Naive thymus-derived CD8-positive, alpha-beta T cell (primary cell): ENCODE measurements around the gene DENND4B. TPM values are rescaled to one million over a fixed set of nuclear protein-coding genes. Genes with fewer than 3 reads are reported as not detected.
A peak's percentile ranks its signal among the peaks of the same experiment; 100 is the strongest.
"Not testable (repeated sequence)": the region's sequence is repeated elsewhere in the genome, so short reads cannot be mapped to it uniquely, and the experiment has no call there.

Experiments
- ATAC-seq, 2 donors: fragments of 150-1000 bp; cut with Tn5 transposase in 1 of 2; sonication (Bioruptor Pico), chemical (Tn5 transposase) in 1 of 2; 1 replicate in 1 of 2; 2 replicates in 1 of 2; pipeline ENCODE4 v1.10.0; 2021; ENCODE audit warnings: mild to moderate bottlenecking in 2 of 2, moderate library complexity in 2 of 2
- POLR2A ChIA-PET: fragments of 350-600 bp; sonication (Branson Sonifier 250); formaldehyde crosslinking; loops from one replicate; lab custom pipeline; 2021; ENCODE audit warnings: antibody characterized with exemption; lab: Charles Lee
- DNase-seq, 10 donors: peaks; one replicate each; pipeline versions ENCODE4 v3.0.0 to v3.0.0-alpha.2; 2020 to 2022
- H3K27ac Mint-ChIP-seq, 10 donors: one replicate each; pipeline ENCODE4 v1.8.0; 2020 to 2022; ENCODE audit warnings: mild to moderate bottlenecking in 10 of 10, mixed read lengths in 10 of 10, moderate library complexity in 4 of 10, inconsistent platforms in 1 of 10
- H3K27me3 Mint-ChIP-seq, 5 donors: one replicate each; pipeline ENCODE4 v1.8.0; 2021 to 2022; ENCODE audit warnings: mixed read lengths in 5 of 5
- H3K36me3 Mint-ChIP-seq, 3 donors: one replicate each; pipeline ENCODE4 v1.8.0; 2020 to 2022; ENCODE audit warnings: mixed read lengths in 3 of 3, mild to moderate bottlenecking in 2 of 3, inconsistent platforms in 1 of 3
- H3K4me1 Mint-ChIP-seq, 4 donors: one replicate each; pipeline ENCODE4 v1.8.0; 2021 to 2022; ENCODE audit warnings: mixed read lengths in 4 of 4
- H3K4me3 Mint-ChIP-seq, 10 donors: one replicate each; pipeline ENCODE4 v1.8.0; 2020 to 2022; ENCODE audit warnings: mild to moderate bottlenecking in 10 of 10, mixed read lengths in 10 of 10, moderate library complexity in 6 of 10, inconsistent platforms in 1 of 10
- H3K9me3 Mint-ChIP-seq, 9 donors: one replicate each; pipeline ENCODE4 v1.8.0; 2020 to 2022; ENCODE audit warnings: mixed read lengths in 9 of 9, mild to moderate bottlenecking in 3 of 9, inconsistent platforms in 1 of 9, moderate library complexity in 1 of 9
- polyA plus RNA-seq, 3 donors: library from polyadenylated mRNA; unstranded; fragments of 300-500 nt; fragmentation: Illumina TruSeq; gene quantifications; one replicate each; pipeline ENCODE4 v1.2.3, GENCODE V29; 2021
- total RNA-seq, 8 experiments: library from RNA in 2 of 8; stranded (reverse) in 2 of 8; gene quantifications; one replicate each; pipeline ENCODE4 v1.2.3 and lab custom pipeline; 2021 to 2026

Gene DENND4B
- total and polyA plus RNA-seq, 5 experiments from 2014 or later, result 12.0 to 194 (median 21.2) TPM

- DNase-seq (peak in 2 of 10 donors; percentile 26 to 43), ATAC-seq (peak in 1 of 2 donors; percentile 20)
- Mint-ChIP-seq H3K4me1 (peaks cover 22 to 37% (median 31%) of the 10 kb centered on the region in 4 donors), H3K27ac (peak overlapping the region in 9 of 10 donors; percentile 1 to 90 (median 70)), H3K4me3 (peak overlapping the region; percentile 62 to 90 (median 74)), H3K9me3 (no peaks in the 10 kb centered on the region), H3K36me3 (no peaks in the 10 kb centered on the region), H3K27me3 (peaks cover 0 to 1% (median 0%) of the 10 kb centered on the region in 5 donors)
- POLR2A ChIA-PET, result interaction anchor here (0.9 to 6.1 kb wide), 8 partner anchors 8 to 313 kb away, joined by 3 to 40 read pairs (median 6); partner anchors contain the start of genes CRTC2, DENND4B and JTB
Observed at GRCh38 chr1:153985341-153985912, 38.9 kb upstream of the DENND4B start.

- H3K36me3 Mint-ChIP-seq, result no peaks in the 10 kb centered on the region
- peaks cover 19 to 31% (median 24%) of the 10 kb centered on the region in 4 donors for H3K4me1 Mint-ChIP-seq
- DNase-seq (no peak), ATAC-seq (no peak)
- peak overlapping the region in 6 of 10 donors; percentile 9 to 60 (median 32) for H3K27ac Mint-ChIP-seq
- peaks cover 0 to 1% (median 0%) of the 10 kb centered on the region in 5 donors for H3K27me3 Mint-ChIP-seq
- H3K9me3 Mint-ChIP-seq, result no peaks in the 10 kb centered on the region
- H3K4me3 Mint-ChIP-seq, result peak overlapping the region in 3 of 10 donors; percentile 22 to 42 (median 24)
- POLR2A ChIA-PET, result interaction anchor here (0.7 to 6.1 kb wide), 4 partner anchors 9 to 229 kb away, joined by 3 to 40 read pairs (median 10); partner anchors contain the start of gene DENND4B
Observed at GRCh38 chr1:153984123-153984894, 37.8 kb upstream of the DENND4B start.

- H3K4me1 Mint-ChIP-seq, result peaks cover 20 to 40% (median 37%) of the 10 kb centered on the region in 4 donors
- POLR2A ChIA-PET, result interaction anchor here (0.9 to 1.2 kb wide), 2 partner anchors 9 to 35 kb away, joined by 3 read pairs; partner anchors contain the start of genes DENND4B and RPS27
- not testable (repeated sequence) for H3K27ac Mint-ChIP-seq, H3K9me3 Mint-ChIP-seq, DNase-seq, H3K4me3 Mint-ChIP-seq, H3K27me3 Mint-ChIP-seq, H3K36me3 Mint-ChIP-seq, ATAC-seq
Observed at GRCh38 chr1:153981735-153982134, 35.2 kb upstream of the DENND4B start.

- Mint-ChIP-seq H3K27ac (peak overlapping the region in 3 of 10 donors; percentile 91 to 95 (median 92)), H3K36me3 (peaks cover 0 to 25% (median 0%) of the 10 kb centered on the region in 3 donors)
Observed at GRCh38 chr1:153979091-153979490, 32.6 kb upstream of the DENND4B start.

GRCh38 chr1:153978274-153978909 is 31.9 kb upstream of the DENND4B start:
- DNase-seq (no peak), ATAC-seq (no peak)
- Mint-ChIP-seq H3K36me3 (peaks cover 0 to 32% (median 0%) of the 10 kb centered on the region in 3 donors), H3K27ac (peak overlapping the region in 9 of 10 donors; percentile 91 to 98 (median 95)), H3K4me3 (peak overlapping the region; percentile 91 to 98 (median 97)), H3K27me3 (no peaks in the 10 kb centered on the region), H3K4me1 (peaks cover 11 to 42% (median 37%) of the 10 kb centered on the region in 4 donors), H3K9me3 (no peaks in the 10 kb centered on the region)
- POLR2A ChIA-PET, result interaction anchor here (1.0 to 5.6 kb wide), 12 partner anchors 8 to 344 kb away, joined by 3 to 143 read pairs (median 19); partner anchors contain the start of genes CHTOP, CREB3L4, CRTC2 and DENND4B

More at GRCh38 chr1:153979091-153979490, 32.6 kb upstream of the DENND4B start:
- H3K27me3 Mint-ChIP-seq, DNase-seq, ATAC-seq, H3K9me3 Mint-ChIP-seq: not testable (repeated sequence)
- Mint-ChIP-seq H3K4me3 (peak overlapping the region; percentile 65 to 98 (median 94)), H3K4me1 (peaks cover 11 to 42% (median 36%) of the 10 kb centered on the region in 4 donors)
- POLR2A ChIA-PET, result interaction anchor here (0.5 to 5.6 kb wide), 5 partner anchors 12 to 252 kb away, joined by 3 to 143 read pairs (median 32); partner anchors contain the start of genes CREB3L4, GATAD2B, RPS27 and SLC39A1

GRCh38 chr1:153977250-153978240 is 31.0 kb upstream of the DENND4B start, which contains the start of gene JTB:
TSS of gene JTB (minus strand) at chr1:153977674. CDS start at chr1:153977252, 422 bp downstream.
- no peaks in the 10 kb centered on the region for H3K9me3 Mint-ChIP-seq
- POLR2A ChIA-PET, result interaction anchor here (0.7 to 5.6 kb wide), 19 partner anchors 9 to 343 kb away, joined by 3 to 143 read pairs (median 5); partner anchors contain the start of genes CHTOP, CREB3L4, CRTC2 and DENND4B
- DNase-seq (peak; percentile 73 to 92 (median 78)), ATAC-seq (peak; percentile 96)
- H3K4me3 Mint-ChIP-seq, result peak within 1 kb of the TSS; percentile 91 to 99 (median 97)
- no peaks in the 10 kb centered on the region for H3K27me3 Mint-ChIP-seq
- peak within 1 kb of the TSS; percentile 87 to 99 (median 96) for H3K27ac Mint-ChIP-seq
- H3K4me1 Mint-ChIP-seq, result peaks cover 11 to 42% (median 37%) of the 10 kb centered on the region in 4 donors
- H3K36me3 Mint-ChIP-seq, result peaks cover 0 to 34% (median 0%) of the 10 kb centered on the region in 3 donors

GRCh38 chr1:153976819-153977249 is 30.3 kb upstream of the DENND4B start:
- ATAC-seq (no peak), DNase-seq (no peak)
- Mint-ChIP-seq H3K27ac (peak overlapping the region; percentile 87 to 99 (median 96)), H3K4me1 (peaks cover 11 to 44% (median 41%) of the 10 kb centered on the region in 4 donors), H3K36me3 (peaks cover 0 to 34% (median 0%) of the 10 kb centered on the region in 3 donors), H3K9me3 (no peaks in the 10 kb centered on the region), H3K4me3 (peak overlapping the region; percentile 91 to 99 (median 96)), H3K27me3 (no peaks in the 10 kb centered on the region)
- POLR2A ChIA-PET, result interaction anchor here (0.5 to 5.6 kb wide), 18 partner anchors 10 to 739 kb away, joined by 3 to 143 read pairs (median 6); partner anchors contain the start of genes CHTOP, CREB3L4, CRTC2 and DENND4B

GRCh38 chr1:153973525-153973924 is 27.0 kb upstream of the DENND4B start:
- ATAC-seq (no peak), DNase-seq (no peak)
- Mint-ChIP-seq H3K27me3 (no peaks in the 10 kb centered on the region), H3K4me3 (peak overlapping the region in 1 of 10 donors; percentile 3), H3K9me3 (no peaks in the 10 kb centered on the region), H3K4me1 (peaks cover 14 to 54% (median 48%) of the 10 kb centered on the region in 4 donors), H3K27ac (peak overlapping the region in 7 of 10 donors; percentile 12 to 81 (median 56)), H3K36me3 (peaks cover 0 to 34% (median 0%) of the 10 kb centered on the region in 3 donors)
- POLR2A ChIA-PET, result interaction anchor here (0.7 to 2.8 kb wide), 3 partner anchors 10 to 26 kb away, joined by 3 to 16 read pairs (median 3); partner anchors contain the start of gene SLC39A1

- ATAC-seq (no peak), DNase-seq (no peak)
- Mint-ChIP-seq H3K4me3 (no peak overlapping the region), H3K27me3 (no peaks in the 10 kb centered on the region), H3K36me3 (peaks cover 0 to 34% (median 0%) of the 10 kb centered on the region in 3 donors), H3K27ac (peak overlapping the region in 6 of 10 donors; percentile 56 to 81 (median 64)), H3K4me1 (peaks cover 12 to 51% (median 48%) of the 10 kb centered on the region in 4 donors), H3K9me3 (no peaks in the 10 kb centered on the region)
- POLR2A ChIA-PET, result interaction anchor here (0.7 to 2.8 kb wide), 4 partner anchors 10 to 171 kb away, joined by 3 to 16 read pairs (median 3); partner anchors contain the start of gene SLC39A1
Observed at GRCh38 chr1:153973071-153973470, 26.6 kb upstream of the DENND4B start.

GRCh38 chr1:153970346-153970745 is 23.8 kb upstream of the DENND4B start:
- H3K4me1 Mint-ChIP-seq, result peaks cover 17 to 54% (median 48%) of the 10 kb centered on the region in 4 donors
- H3K9me3 Mint-ChIP-seq, result no peaks in the 10 kb centered on the region
- no peak for DNase-seq
- H3K36me3 Mint-ChIP-seq, result peaks cover 0 to 21% (median 0%) of the 10 kb centered on the region in 3 donors
- H3K27ac Mint-ChIP-seq, result peak overlapping the region in 8 of 10 donors; percentile 5 to 76 (median 40)
- no peak overlapping the region for H3K4me3 Mint-ChIP-seq
- no peak for ATAC-seq
- POLR2A ChIA-PET, result interaction anchor here (0.6 to 1.5 kb wide), 3 partner anchors 9 to 25 kb away, joined by 3 to 8 read pairs (median 4); no protein-coding TSS in a partner anchor
- no peaks in the 10 kb centered on the region for H3K27me3 Mint-ChIP-seq
